ENCODE results near the gene MAPKAP1. TPM values are rescaled to one million over a fixed set of nuclear protein-coding genes. Genes with fewer than 3 reads are reported as not detected.
A peak's percentile ranks its signal among the peaks of the same experiment; 100 is the strongest.

The MAPKAP1 gene
- total and polyA plus RNA-seq, 2 of the 13 experiments (the other 11 are each of a cell fraction or from before 2014, with no cell fraction given) = 45.0 to 64.3 TPM

- Histone ChIP-seq H3K27me3 (ENCODE audit: control insufficient read depth in 1 of 2, insufficient read depth in 2 of 2, low read length in 2 of 2) (no peaks in the 10 kb centered on the region), H3K36me3 (replicated peaks in 1 of 2; ENCODE audit: control insufficient read depth in 1 of 2, insufficient read depth in 2 of 2, low read length in 2 of 2) (peaks cover 3 to 5% of the 10 kb centered on the region in 2 experiments; a peak in 3 of 5 replicates), H3K79me2 (ENCODE audit: insufficient read depth, low read length) (no peaks in the 10 kb centered on the region), H3K4me2 (ENCODE audit: low read depth, low read length) (no peak overlapping the region), H3K4me3 (replicated peaks in 1 of 3; ENCODE audit: insufficient read depth in 1 of 3, low read depth in 2 of 3, low read length in 3 of 3) (no peak overlapping the region), H3K27ac (ENCODE audit: extremely low read length, insufficient read depth, low read length) (no peak overlapping the region), H3K9me3 (ENCODE audit: low read length) (no peaks in the 10 kb centered on the region), H4K20me1 (ENCODE audit: insufficient read depth, low read length) (no peaks in the 10 kb centered on the region), H3K4me1 (ENCODE audit: insufficient read depth, low read length) (peaks cover 10% of the 10 kb centered on the region; the same call in 1 of the 2 replicates), H3K9ac (ENCODE audit: insufficient read depth, low read depth, low read length) (no peak overlapping the region), H2AFZ (ENCODE audit: low read length) (no peak overlapping the region)
- TF ChIP-seq ZNF407 (CRISPR knock-in tag; IDR thresholded peaks at IDR 0.05; ENCODE audit: not compliant biosample characterization) = no peak
- TF ChIP-seq MAFF (IDR thresholded peaks at IDR 0.05; ENCODE audit: low read depth, low read length) = 0 out of 2 replicates have a peak, but pooled peaks have one; percentile 28
- TF ChIP-seq ZNF337 (CRISPR knock-in tag; IDR thresholded peaks at IDR 0.05; ENCODE audit: borderline replicate concordance, low read depth) = no peak
- peak in 1 of 2 experiments; percentile 40; a peak in 2 of 4 replicates for TF ChIP-seq MAFK (conservative IDR thresholded peaks at IDR 0.05 in 1 of 2, IDR thresholded peaks at IDR 0.05 in 1 of 2; ENCODE audit: low read length in 2 of 2)
- DNase-seq (ENCODE audit: low spot score) (no peak), FAIRE-seq (no peak), ATAC-seq (no peak)
- ChIA-PET CTCF (ENCODE audit: low intra/inter-chr PET ratio, low total read pairs) (no interaction called here), POLR2A (no interaction called here)
- intact Hi-C loops (cut with micrococcal nuclease; ENCODE audit: unreplicated experiment) (no loop called here), in situ Hi-C loops (cut with HindIII; ENCODE audit: extremely low pct_ligation_motif_present, low pct_unique_long_range_greater_than_20kb) (no loop called here)
- no TSS peak for BruUV-seq (replicated peaks)
- WGBS (ENCODE audit: low lambda C conversion rate) = 97% methylated on average over 12 of the region's 12 CpGs
Observed at GRCh38 chr9:125464591-125465385, 242.2 kb downstream of the MAPKAP1 start.

All from HepG2 (cell line).